PFSK-1 (cell line): ENCODE results near the gene TRIM44.

Experiments used
- FOXP2 ChIP-seq: optimal IDR thresholded peaks from 2 replicates; pipeline ENCODE3; 2011; ENCODE audit warnings: borderline replicate concordance, control low read depth, inconsistent platforms; ENCODE audit not compliant: insufficient read depth; ENCODE audit errors: extremely low read length, extremely low read depth
- POLR2AphosphoS5 ChIP-seq: IDR thresholded peaks from 2 replicates; pipeline ENCODE4 v1.6.1; 2012; ENCODE audit warnings: low read depth, mild to moderate bottlenecking, control low read depth, low read length, moderate library complexity
- REST ChIP-seq, 2 experiments: IDR thresholded peaks; 2 replicates each; pipeline versions ENCODE4 v1.6.1 to v1.8.0; 2011 to 2012; ENCODE audit warnings: low read depth in 2 of 2, low read length in 2 of 2, control low read depth in 1 of 2, inconsistent platforms in 1 of 2, mild to moderate bottlenecking in 1 of 2, moderate library complexity in 1 of 2; ENCODE audit not compliant: insufficient read depth in 1 of 2
- SIN3A ChIP-seq: IDR thresholded peaks from 2 replicates; pipeline ENCODE4 v1.6.1; 2012; ENCODE audit warnings: mild to moderate bottlenecking, low read length, moderate library complexity, borderline replicate concordance; ENCODE audit not compliant: insufficient read depth
- TAF1 ChIP-seq: IDR thresholded peaks from 2 replicates; pipeline ENCODE4 v1.6.1; 2012; ENCODE audit warnings: low read length, control low read depth, borderline replicate concordance; ENCODE audit not compliant: insufficient read depth

The TRIM44 gene

GRCh38 chr11:35722641-35723040, 60.1 kb downstream of the TRIM44 start:
- TF ChIP-seq SIN3A: no peak
- TF ChIP-seq FOXP2: no peak
- TF ChIP-seq TAF1: no peak
- no peak for TF ChIP-seq REST (IDR thresholded peaks at IDR 0.05; ENCODE audit: insufficient read depth in 1 of 2, low read depth in 2 of 2, low read length in 2 of 2)
- TF ChIP-seq POLR2AphosphoS5: no peak

- TF ChIP-seq SIN3A (no peak), REST (IDR thresholded peaks at IDR 0.05; ENCODE audit: insufficient read depth in 1 of 2, low read depth in 2 of 2, low read length in 2 of 2) (no peak), TAF1 (no peak), FOXP2 (no peak), POLR2AphosphoS5 (no peak)
Observed at GRCh38 chr11:35723493-35723892, 60.9 kb downstream of the TRIM44 start.

GRCh38 chr11:35723913-35724312, 61.3 kb downstream of the TRIM44 start:
- peak; percentile 81 to 94 for TF ChIP-seq REST (IDR thresholded peaks at IDR 0.05; ENCODE audit: insufficient read depth in 1 of 2, low read depth in 2 of 2, low read length in 2 of 2)
- no peak for TF ChIP-seq FOXP2

- TF ChIP-seq FOXP2: no peak
- no peak for TF ChIP-seq TAF1
- no peak for TF ChIP-seq POLR2AphosphoS5
- TF ChIP-seq SIN3A: no peak
- TF ChIP-seq REST (IDR thresholded peaks at IDR 0.05; ENCODE audit: insufficient read depth in 1 of 2, low read depth in 2 of 2, low read length in 2 of 2): 0 out of 4 replicates have a peak, but pooled peaks of 1 of the 2 experiments have one; percentile 26
Observed at GRCh38 chr11:35725885-35726284, 63.3 kb downstream of the TRIM44 start.

- TF ChIP-seq SIN3A: no peak
- no peak for TF ChIP-seq POLR2AphosphoS5
- no peak for TF ChIP-seq TAF1
- no peak for TF ChIP-seq FOXP2
- TF ChIP-seq REST (IDR thresholded peaks at IDR 0.05; ENCODE audit: insufficient read depth in 1 of 2, low read depth in 2 of 2, low read length in 2 of 2): no peak
Observed at GRCh38 chr11:35727140-35727539, 64.6 kb downstream of the TRIM44 start.
